ENCODE results near the gene SAFB2. TPM values are rescaled to one million over a fixed set of nuclear protein-coding genes. Genes with fewer than 3 reads are reported as not detected.

The SAFB2 gene
- total and polyA plus RNA-seq, 10 of the 15 experiments (the other 5 are each of a cell fraction or from before 2014, with no cell fraction given): 4.5 to 89.2 (median 42.9) TPM

DNA sequence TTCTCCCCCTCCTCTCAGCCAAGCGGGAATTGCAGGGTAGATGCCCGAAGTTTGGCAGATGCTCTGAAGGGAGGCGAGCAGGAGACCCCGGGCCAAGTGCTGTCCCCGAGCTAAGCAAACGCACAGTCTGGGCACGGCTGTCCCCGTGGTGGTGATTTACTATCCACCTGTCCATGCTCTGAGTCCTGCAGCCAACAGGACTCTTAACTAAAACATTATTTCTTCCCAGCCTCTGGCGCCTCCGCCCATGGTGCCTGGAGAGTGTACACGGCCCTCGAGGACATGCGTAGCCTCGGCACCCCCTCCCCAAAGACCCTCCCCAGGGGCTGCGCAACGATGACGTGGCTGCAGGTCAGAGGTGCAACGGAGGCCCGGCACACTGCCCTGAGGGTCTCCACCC lies 62.4 kb downstream of the SAFB2 start:
- intact Hi-C loops (cut with micrococcal nuclease; ENCODE audit: unreplicated experiment): no loop called here
- H2AFZ ChIP-seq (ENCODE audit: control insufficient read depth, low read depth, low read length): no peak overlapping the region
- H3K36me3 ChIP-seq (ENCODE audit: control insufficient read depth in 2 of 2, insufficient read depth in 2 of 2, low read length in 1 of 2): no peaks in the 10 kb centered on the region
- BruUV-seq (replicated peaks): no TSS peak
- no peak overlapping the region for H3K27ac ChIP-seq (ENCODE audit: control insufficient read depth, insufficient read depth)
- FAIRE-seq (no peak), ATAC-seq (no peak), DNase-seq (ENCODE audit: low read depth, low spot score) (no peak)
- no peaks in the 10 kb centered on the region; the same call in 2 of the 3 replicates for H3K9me3 ChIP-seq (replicated peaks; ENCODE audit: control insufficient read depth, insufficient read depth, low read length)
- no peak overlapping the region for H3K9ac ChIP-seq (ENCODE audit: control insufficient read depth, insufficient read depth, low read length)
- no peaks in the 10 kb centered on the region for H4K20me1 ChIP-seq (ENCODE audit: control insufficient read depth, insufficient read depth)
- H3K4me2 ChIP-seq (ENCODE audit: control insufficient read depth, insufficient read depth): no peak overlapping the region
- RAD21 ChIA-PET (ENCODE audit: unreplicated experiment): no interaction called here
- H3K4me1 ChIP-seq (ENCODE audit: control insufficient read depth, insufficient read depth, low read length): no peaks in the 10 kb centered on the region
- POLR2A ChIA-PET: no interaction called here
- H3K27me3 ChIP-seq (replicated peaks in 1 of 2; ENCODE audit: control insufficient read depth in 2 of 2, insufficient read depth in 2 of 2, low read length in 1 of 2): no peaks in the 10 kb centered on the region
- SMC1A ChIA-PET (ENCODE audit: uncharacterized antibody, unreplicated experiment): no interaction called here
- CTCF ChIA-PET: no interaction called here
- no peak overlapping the region for H3K4me3 ChIP-seq
- 38% methylated on average over 19 of the region's 19 CpGs for WGBS (ENCODE audit: insufficient coverage, insufficient replicate concordance, low lambda C conversion rate, missing lambda C conversion rate)
- no peaks in the 10 kb centered on the region for H3K79me2 ChIP-seq (ENCODE audit: control insufficient read depth, insufficient read depth, low read length)
- in situ Hi-C loops (cut with MboI): no loop called here
- no peak for TF ChIP-seq HCFC1 (IDR thresholded peaks at IDR 0.05; ENCODE audit: low read length)
- TF ChIP-seq TCF12 (IDR thresholded peaks at IDR 0.05; ENCODE audit: low read depth, low read length): no peak
- TF ChIP-seq ASH2L (IDR thresholded peaks at IDR 0.05; ENCODE audit: borderline replicate concordance, low read depth): no peak
- no peak for TF ChIP-seq KDM1A (IDR thresholded peaks at IDR 0.05; ENCODE audit: borderline replicate concordance)
- no peak for TF ChIP-seq SUPT20H (IDR thresholded peaks at IDR 0.05; ENCODE audit: borderline replicate concordance, control insufficient read depth, low read depth, low read length)
- TF ChIP-seq SUZ12 (IDR thresholded peaks at IDR 0.05; ENCODE audit: unreplicated experiment): no peak
- no peak for TF ChIP-seq KAT2A (conservative IDR thresholded peaks at IDR 0.05; ENCODE audit: control insufficient read depth, low read depth, low read length)
- no peak for TF ChIP-seq STAT3 (IDR thresholded peaks at IDR 0.05; ENCODE audit: low read depth, low read length)
- TF ChIP-seq, protein P1, sequence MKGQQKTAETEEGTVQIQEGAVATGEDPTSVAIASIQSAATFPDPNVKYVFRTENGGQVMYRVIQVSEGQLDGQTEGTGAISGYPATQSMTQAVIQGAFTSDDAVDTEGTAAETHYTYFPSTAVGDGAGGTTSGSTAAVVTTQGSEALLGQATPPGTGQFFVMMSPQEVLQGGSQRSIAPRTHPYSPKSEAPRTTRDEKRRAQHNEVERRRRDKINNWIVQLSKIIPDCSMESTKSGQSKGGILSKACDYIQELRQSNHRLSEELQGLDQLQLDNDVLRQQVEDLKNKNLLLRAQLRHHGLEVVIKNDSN (IDR thresholded peaks at IDR 0.05; ENCODE audit: borderline replicate concordance, extremely low read length, insufficient read depth, low read depth, low read length): no peak
- TF ChIP-seq BCL11A (IDR thresholded peaks at IDR 0.05; ENCODE audit: low read depth, low read length): no peak
- TF ChIP-seq MEF2B (IDR thresholded peaks at IDR 0.05; ENCODE audit: partially characterized antibody, poor library complexity, severe bottlenecking): no peak
- TF ChIP-seq, protein P2, sequence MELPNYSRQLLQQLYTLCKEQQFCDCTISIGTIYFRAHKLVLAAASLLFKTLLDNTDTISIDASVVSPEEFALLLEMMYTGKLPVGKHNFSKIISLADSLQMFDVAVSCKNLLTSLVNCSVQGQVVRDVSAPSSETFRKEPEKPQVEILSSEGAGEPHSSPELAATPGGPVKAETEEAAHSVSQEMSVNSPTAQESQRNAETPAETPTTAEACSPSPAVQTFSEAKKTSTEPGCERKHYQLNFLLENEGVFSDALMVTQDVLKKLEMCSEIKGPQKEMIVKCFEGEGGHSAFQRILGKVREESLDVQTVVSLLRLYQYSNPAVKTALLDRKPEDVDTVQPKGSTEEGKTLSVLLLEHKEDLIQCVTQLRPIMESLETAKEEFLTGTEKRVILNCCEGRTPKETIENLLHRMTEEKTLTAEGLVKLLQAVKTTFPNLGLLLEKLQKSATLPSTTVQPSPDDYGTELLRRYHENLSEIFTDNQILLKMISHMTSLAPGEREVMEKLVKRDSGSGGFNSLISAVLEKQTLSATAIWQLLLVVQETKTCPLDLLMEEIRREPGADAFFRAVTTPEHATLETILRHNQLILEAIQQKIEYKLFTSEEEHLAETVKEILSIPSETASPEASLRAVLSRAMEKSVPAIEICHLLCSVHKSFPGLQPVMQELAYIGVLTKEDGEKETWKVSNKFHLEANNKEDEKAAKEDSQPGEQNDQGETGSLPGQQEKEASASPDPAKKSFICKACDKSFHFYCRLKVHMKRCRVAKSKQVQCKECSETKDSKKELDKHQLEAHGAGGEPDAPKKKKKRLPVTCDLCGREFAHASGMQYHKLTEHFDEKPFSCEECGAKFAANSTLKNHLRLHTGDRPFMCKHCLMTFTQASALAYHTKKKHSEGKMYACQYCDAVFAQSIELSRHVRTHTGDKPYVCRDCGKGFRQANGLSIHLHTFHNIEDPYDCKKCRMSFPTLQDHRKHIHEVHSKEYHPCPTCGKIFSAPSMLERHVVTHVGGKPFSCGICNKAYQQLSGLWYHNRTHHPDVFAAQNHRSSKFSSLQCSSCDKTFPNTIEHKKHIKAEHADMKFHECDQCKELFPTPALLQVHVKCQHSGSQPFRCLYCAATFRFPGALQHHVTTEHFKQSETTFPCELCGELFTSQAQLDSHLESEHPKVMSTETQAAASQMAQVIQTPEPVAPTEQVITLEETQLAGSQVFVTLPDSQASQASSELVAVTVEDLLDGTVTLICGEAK (IDR thresholded peaks at IDR 0.05; ENCODE audit: borderline replicate concordance): no peak
- no peak for TF ChIP-seq SMARCA5 (IDR thresholded peaks at IDR 0.05)
- no peak for TF ChIP-seq RBBP5 (conservative IDR thresholded peaks at IDR 0.05)
- TF ChIP-seq RAD51 (IDR thresholded peaks at IDR 0.05): no peak
- TF ChIP-seq ATF7 (IDR thresholded peaks at IDR 0.05; ENCODE audit: low read depth): no peak
- TF ChIP-seq, protein P3, sequence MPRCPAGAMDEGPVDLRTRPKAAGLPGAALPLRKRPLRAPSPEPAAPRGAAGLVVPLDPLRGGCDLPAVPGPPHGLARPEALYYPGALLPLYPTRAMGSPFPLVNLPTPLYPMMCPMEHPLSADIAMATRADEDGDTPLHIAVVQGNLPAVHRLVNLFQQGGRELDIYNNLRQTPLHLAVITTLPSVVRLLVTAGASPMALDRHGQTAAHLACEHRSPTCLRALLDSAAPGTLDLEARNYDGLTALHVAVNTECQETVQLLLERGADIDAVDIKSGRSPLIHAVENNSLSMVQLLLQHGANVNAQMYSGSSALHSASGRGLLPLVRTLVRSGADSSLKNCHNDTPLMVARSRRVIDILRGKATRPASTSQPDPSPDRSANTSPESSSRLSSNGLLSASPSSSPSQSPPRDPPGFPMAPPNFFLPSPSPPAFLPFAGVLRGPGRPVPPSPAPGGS (IDR thresholded peaks at IDR 0.05; ENCODE audit: borderline replicate concordance, insufficient read depth, low read depth, low read length, poor library complexity, severe bottlenecking): no peak
- TF ChIP-seq, protein P4, sequence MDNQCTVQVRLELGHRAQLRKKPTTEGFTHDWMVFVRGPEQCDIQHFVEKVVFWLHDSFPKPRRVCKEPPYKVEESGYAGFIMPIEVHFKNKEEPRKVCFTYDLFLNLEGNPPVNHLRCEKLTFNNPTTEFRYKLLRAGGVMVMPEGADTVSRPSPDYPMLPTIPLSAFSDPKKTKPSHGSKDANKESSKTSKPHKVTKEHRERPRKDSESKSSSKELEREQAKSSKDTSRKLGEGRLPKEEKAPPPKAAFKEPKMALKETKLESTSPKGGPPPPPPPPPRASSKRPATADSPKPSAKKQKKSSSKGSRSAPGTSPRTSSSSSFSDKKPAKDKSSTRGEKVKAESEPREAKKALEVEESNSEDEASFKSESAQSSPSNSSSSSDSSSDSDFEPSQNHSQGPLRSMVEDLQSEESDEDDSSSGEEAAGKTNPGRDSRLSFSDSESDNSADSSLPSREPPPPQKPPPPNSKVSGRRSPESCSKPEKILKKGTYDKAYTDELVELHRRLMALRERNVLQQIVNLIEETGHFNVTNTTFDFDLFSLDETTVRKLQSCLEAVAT (IDR thresholded peaks at IDR 0.05): no peak
